GM12875 (cell line): Measurements from ENCODE around the gene BACE1-AS.

Experiments
- H3K4me3 ChIP-seq: one replicate; pipeline ENCODE4 v1.5.1; 2011; ENCODE audit warnings: low read depth, low read length, control low read depth
- TF ChIP-seq, protein P1 (sequence below): IDR thresholded peaks from 2 replicates; pipeline ENCODE4 v1.5.1; 2011; ENCODE audit warnings: low read depth, mild to moderate bottlenecking, control low read depth, inconsistent platforms, low read length, moderate library complexity, borderline replicate concordance; ENCODE audit not compliant: insufficient read depth

Gene BACE1-AS

DNA sequence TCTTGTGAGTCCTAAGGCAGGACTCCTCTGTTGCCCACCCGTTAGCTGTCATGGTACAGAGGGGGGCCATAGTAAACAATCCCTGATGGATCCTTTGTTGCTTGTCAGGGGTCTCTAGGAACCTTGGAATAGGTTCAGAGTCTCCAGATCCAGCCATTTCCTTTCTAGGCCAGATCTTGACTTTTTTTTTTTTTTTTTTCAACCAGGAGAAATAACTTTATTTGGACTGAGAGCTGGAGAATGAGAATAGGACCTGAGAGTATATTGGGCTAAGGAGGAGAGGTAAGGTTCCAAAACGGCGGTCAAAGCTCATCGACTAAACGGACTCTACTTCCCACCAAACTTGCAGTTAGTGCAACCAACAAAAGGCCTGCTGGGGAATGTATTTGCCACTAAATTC lies 44.3 kb downstream of the BACE1-AS start:
- TF ChIP-seq, protein P1, sequence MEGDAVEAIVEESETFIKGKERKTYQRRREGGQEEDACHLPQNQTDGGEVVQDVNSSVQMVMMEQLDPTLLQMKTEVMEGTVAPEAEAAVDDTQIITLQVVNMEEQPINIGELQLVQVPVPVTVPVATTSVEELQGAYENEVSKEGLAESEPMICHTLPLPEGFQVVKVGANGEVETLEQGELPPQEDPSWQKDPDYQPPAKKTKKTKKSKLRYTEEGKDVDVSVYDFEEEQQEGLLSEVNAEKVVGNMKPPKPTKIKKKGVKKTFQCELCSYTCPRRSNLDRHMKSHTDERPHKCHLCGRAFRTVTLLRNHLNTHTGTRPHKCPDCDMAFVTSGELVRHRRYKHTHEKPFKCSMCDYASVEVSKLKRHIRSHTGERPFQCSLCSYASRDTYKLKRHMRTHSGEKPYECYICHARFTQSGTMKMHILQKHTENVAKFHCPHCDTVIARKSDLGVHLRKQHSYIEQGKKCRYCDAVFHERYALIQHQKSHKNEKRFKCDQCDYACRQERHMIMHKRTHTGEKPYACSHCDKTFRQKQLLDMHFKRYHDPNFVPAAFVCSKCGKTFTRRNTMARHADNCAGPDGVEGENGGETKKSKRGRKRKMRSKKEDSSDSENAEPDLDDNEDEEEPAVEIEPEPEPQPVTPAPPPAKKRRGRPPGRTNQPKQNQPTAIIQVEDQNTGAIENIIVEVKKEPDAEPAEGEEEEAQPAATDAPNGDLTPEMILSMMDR, result no peak
- H3K4me3 ChIP-seq, result no peak overlapping the region

DNA sequence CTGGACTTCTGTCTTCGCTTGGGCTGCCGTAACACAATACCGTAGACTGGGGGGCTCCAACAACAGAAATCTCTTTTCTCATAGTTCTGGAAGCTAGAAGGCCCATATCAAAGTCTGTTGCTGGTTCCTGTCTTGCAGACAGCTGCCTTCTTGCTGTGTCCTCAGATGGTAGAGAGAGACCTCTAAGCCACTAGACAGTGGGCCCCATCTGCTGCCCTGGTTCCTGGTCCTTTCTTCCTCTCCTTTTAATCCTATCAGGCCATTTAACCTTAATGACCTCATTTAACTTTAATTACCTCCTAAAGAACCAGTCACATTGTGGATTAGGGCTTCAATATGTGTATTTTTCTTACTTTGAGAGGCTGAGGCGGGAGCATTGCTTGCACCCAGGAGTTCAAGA lies 45.9 kb downstream of the BACE1-AS start:
- no peak overlapping the region for H3K4me3 ChIP-seq
- TF ChIP-seq, protein P1, result no peak
